B cell (primary cell): ENCODE data around the gene COL8A2. TPM values are rescaled to one million over a fixed set of nuclear protein-coding genes. Genes with fewer than 3 reads are reported as not detected.

Experiments
- ATAC-seq: fragments of 200-7000 bp; cut with Tn5 transposase; one replicate; pipeline ENCODE4 v1.10.0; 2021; ENCODE audit warnings: low read depth, mild to moderate bottlenecking, moderate number of reproducible peaks, moderate library complexity
- CTCF ChIA-PET: fragments of 350-600 bp; sonication (Branson Sonifier 250); formaldehyde crosslinking; loops from one replicate; lab custom pipeline; 2021; ENCODE audit warnings: antibody characterized with exemption, inconsistent platforms; lab: Charles Lee
- POLR2A ChIA-PET: fragments of 350-600 bp; sonication (Branson Sonifier 250); formaldehyde crosslinking; loops from one replicate; lab custom pipeline; 2021; ENCODE audit warnings: antibody characterized with exemption; lab: Charles Lee
- DNase-seq: peaks from one replicate; pipeline ENCODE4 v3.0.0; 2013
- H2AFZ ChIP-seq: 2 replicates; pipeline ENCODE4 v1.6.1; 2012; ENCODE audit warnings: mild to moderate bottlenecking, low read depth, low read length; ENCODE audit not compliant: insufficient read depth, poor library complexity, severe bottlenecking
- H3K27ac ChIP-seq, 2 donors: 1 replicate in 1 of 2; 2 replicates in 1 of 2; pipeline ENCODE4 v1.5.1; 2012 to 2013; ENCODE audit warnings: low read length in 2 of 2, mild to moderate bottlenecking in 2 of 2, moderate library complexity in 1 of 2
- H3K27me3 ChIP-seq, 4 experiments: fragments of 200-600 bp in 1 of 4; sonication (generic) in 1 of 4; replicated peaks in 1 of 4; 1 replicate in 2 of 4; 2 replicates in 2 of 4; pipeline versions ENCODE4 v1.6.1 to v1.7.0; 2013 to 2016; ENCODE audit warnings: low read length in 3 of 4, mild to moderate bottlenecking in 2 of 4, mixed read lengths in 1 of 4, moderate library complexity in 1 of 4; ENCODE audit not compliant: insufficient read depth in 4 of 4, control insufficient read depth in 3 of 4; ENCODE audit errors: control extremely low read depth in 1 of 4
- H3K36me3 ChIP-seq, 2 experiments: replicated peaks in 1 of 2; 1 replicate in 1 of 2; 2 replicates in 1 of 2; pipeline versions ENCODE4 v1.6.1 to v1.7.1; 2013; ENCODE audit warnings: low read length in 1 of 2; ENCODE audit not compliant: insufficient read depth in 2 of 2, control insufficient read depth in 1 of 2; ENCODE audit errors: control extremely low read depth in 1 of 2, extremely low read depth in 1 of 2
- H3K4me1 ChIP-seq, 2 donors: fragments of 200-600 bp in 1 of 2; sonication (generic) in 1 of 2; 1 replicate in 1 of 2; 2 replicates in 1 of 2; pipeline versions ENCODE4 v1.5.1 to v1.6.1; 2013 to 2017; ENCODE audit warnings: low read length in 2 of 2; ENCODE audit not compliant: control insufficient read depth in 2 of 2, insufficient read depth in 2 of 2
- H3K4me2 ChIP-seq: replicated peaks from 2 replicates; pipeline ENCODE3; 2012; ENCODE audit warnings: mild to moderate bottlenecking, low read depth, low read length; ENCODE audit not compliant: poor library complexity, severe bottlenecking
- H3K4me3 ChIP-seq, 5 experiments: fragments of 200-600 bp in 1 of 5; sonication (generic) in 1 of 5; 1 replicate in 3 of 5; 2 replicates in 2 of 5; pipeline versions ENCODE4 v1.5.1 to v1.7.0; 2011 to 2016; ENCODE audit warnings: low read length in 4 of 5, mild to moderate bottlenecking in 4 of 5, low read depth in 2 of 5, control low read depth in 1 of 5, moderate library complexity in 1 of 5; ENCODE audit not compliant: insufficient read depth in 1 of 5; ENCODE audit errors: control extremely low read depth in 1 of 5, extremely low read depth in 1 of 5
- H3K79me2 ChIP-seq: fragments of 200-600 bp; sonication (generic); one replicate; pipeline ENCODE4 v1.6.0; 2016; ENCODE audit warnings: low read length; ENCODE audit not compliant: control insufficient read depth, insufficient read depth
- H3K9ac ChIP-seq: fragments of 200-600 bp; sonication (generic); 2 replicates; pipeline ENCODE4 v1.6.1; 2017; ENCODE audit warnings: mild to moderate bottlenecking, low read length, moderate library complexity
- H3K9me3 ChIP-seq, 3 donors: one replicate each; pipeline versions ENCODE4 v1.6.1 to v1.7.1; 2013; ENCODE audit warnings: low read length in 2 of 3; ENCODE audit not compliant: control insufficient read depth in 2 of 3, insufficient read depth in 1 of 3; ENCODE audit errors: control extremely low read depth in 1 of 3
- H4K20me1 ChIP-seq: 2 replicates; pipeline ENCODE4 v1.6.0; 2012; ENCODE audit warnings: mild to moderate bottlenecking, low read length; ENCODE audit not compliant: insufficient read depth, control insufficient read depth, poor library complexity, severe bottlenecking
- H3K27ac Mint-ChIP-seq: one replicate; pipeline ENCODE4 v1.8.0; 2021; ENCODE audit warnings: mixed read lengths
- H3K27me3 Mint-ChIP-seq: one replicate; pipeline ENCODE4 v1.8.0; 2021; ENCODE audit warnings: mixed read lengths
- H3K4me1 Mint-ChIP-seq: one replicate; pipeline ENCODE4 v1.8.0; 2021; ENCODE audit warnings: mixed read lengths
- H3K4me3 Mint-ChIP-seq: one replicate; pipeline ENCODE4 v1.8.0; 2021; ENCODE audit warnings: mixed read lengths
- H3K9me3 Mint-ChIP-seq: one replicate; pipeline ENCODE4 v1.8.0; 2022; ENCODE audit warnings: mixed read lengths; ENCODE audit not compliant: insufficient read depth
- CTCF ChIP-seq: fragments of 200-600 bp; IDR thresholded peaks from one replicate; pipeline ENCODE4 v1.8.0; 2022; ENCODE audit warnings: antibody characterized with exemption, mild to moderate bottlenecking
- EZH2 ChIP-seq: IDR thresholded peaks from 2 replicates; pipeline ENCODE4 v1.6.1; 2012; ENCODE audit warnings: borderline replicate concordance, low read depth, mild to moderate bottlenecking, moderate library complexity, low read length; ENCODE audit not compliant: insufficient read depth, poor library complexity, severe bottlenecking
- WGBS: methylation state at CpG from one replicate; pipeline ENCODE4 v1.1.5; 2013; ENCODE audit warnings: missing lambda C conversion rate; ENCODE audit not compliant: insufficient coverage; 5-methylcytosine and 5-hydroxymethylcytosine counted together
- intact Hi-C: fragments of 100-400 bp; cut with micrococcal nuclease; formaldehyde crosslinking; loops from one replicate; pipeline ENCODE4 v1.10.0; 2022
- polyA plus RNA-seq: library from polyadenylated mRNA; depleted of rRNA; stranded (reverse); fragments of >200 nt; gene quantifications from 2 replicates; pipeline ENCODE4 v1.2.3, GENCODE V29; 2012
- total RNA-seq, 2 donors: library from RNA; stranded (reverse); fragments of 120-200 nt in 1 of 2; gene quantifications; 1 replicate in 1 of 2; 2 replicates in 1 of 2; pipeline versions ENCODE4 v1.2.3 to v1.2.4, GENCODE V29; 2013 to 2022

COL8A2 gene
- total and polyA plus RNA-seq, 2 donors (not counting 1 experiment from before 2014, with no cell fraction given): 0.17 TPM; not detected in 1

GRCh38 chr1:36062315-36062714, 62.7 kb downstream of the COL8A2 start:
- no peak overlapping the region for H3K4me3 Mint-ChIP-seq
- H3K4me2 ChIP-seq: no peak overlapping the region
- H3K27me3 Mint-ChIP-seq: no peaks in the 10 kb centered on the region
- H3K9me3 ChIP-seq: no peaks in the 10 kb centered on the region
- H3K36me3 ChIP-seq: no peaks in the 10 kb centered on the region
- no peaks in the 10 kb centered on the region for H3K79me2 ChIP-seq
- H3K27ac ChIP-seq: no peak overlapping the region
- DNase-seq (no peak), ATAC-seq (no peak)
- H3K4me3 ChIP-seq: no peak overlapping the region
- H3K4me1 Mint-ChIP-seq: no peaks in the 10 kb centered on the region
- no peaks in the 10 kb centered on the region for H4K20me1 ChIP-seq
- no peaks in the 10 kb centered on the region for H3K27me3 ChIP-seq
- no peak overlapping the region for H3K27ac Mint-ChIP-seq
- no peaks in the 10 kb centered on the region for H3K9me3 Mint-ChIP-seq
- no peak for TF ChIP-seq EZH2
- no peak for TF ChIP-seq CTCF
- ChIA-PET POLR2A (no interaction called here), CTCF (no interaction called here)
- H2AFZ ChIP-seq: no peak overlapping the region
- H3K4me1 ChIP-seq: no peaks in the 10 kb centered on the region
- H3K9ac ChIP-seq: no peak overlapping the region
- WGBS: no CpG with 5 or more reads among the region's 1 CpG
- intact Hi-C loops: no loop called here

GRCh38 chr1:36055706-36056105, 69.3 kb downstream of the COL8A2 start:
- WGBS: no CpG with 5 or more reads among the region's 5 CpGs
- Histone ChIP-seq H4K20me1 (no peaks in the 10 kb centered on the region), H2AFZ (no peak overlapping the region), H3K4me1 (no peaks in the 10 kb centered on the region), H3K9me3 (no peaks in the 10 kb centered on the region), H3K4me3 (no peak overlapping the region), H3K9ac (no peak overlapping the region), H3K4me2 (no peak overlapping the region), H3K27me3 (no peaks in the 10 kb centered on the region), H3K27ac (no peak overlapping the region), H3K79me2 (no peaks in the 10 kb centered on the region), H3K36me3 (peaks cover 0 to 17% of the 10 kb centered on the region in 2 experiments)
- ATAC-seq: no peak
- POLR2A ChIA-PET: interaction anchor here (0.6 kb wide), 1 partner anchor 1201 kb away, joined by 8 read pairs; no protein-coding TSS in a partner anchor
- Mint-ChIP-seq H3K9me3 (no peaks in the 10 kb centered on the region), H3K4me1 (no peaks in the 10 kb centered on the region), H3K27me3 (no peaks in the 10 kb centered on the region), H3K27ac (no peak overlapping the region), H3K4me3 (no peak overlapping the region)
- CTCF ChIA-PET: no interaction called here
- TF ChIP-seq EZH2 (no peak), CTCF (no peak)
- intact Hi-C loops: no loop called here
- no peak for DNase-seq
